H9 (cell line): ENCODE measurements around the gene CDH4. TPM values are rescaled to one million over a fixed set of nuclear protein-coding genes. Genes with fewer than 3 reads are reported as not detected.

Experiments
- DNase-seq: peaks from one replicate; pipeline ENCODE4 v3.0.0-alpha.2; 2017
- H2AFZ ChIP-seq: one replicate; pipeline ENCODE4 v1.6.1; 2013; ENCODE audit warnings: mild to moderate bottlenecking, low read length, control low read depth, moderate library complexity
- H2AK5ac ChIP-seq: 2 replicates; pipeline ENCODE4 v1.6.1; 2013; ENCODE audit warnings: low read length, control low read depth, mixed read lengths; ENCODE audit not compliant: insufficient read length
- H2BK120ac ChIP-seq: one replicate; pipeline ENCODE4 v1.6.1; 2013; ENCODE audit warnings: low read depth, mild to moderate bottlenecking, low read length, control low read depth, inconsistent platforms; ENCODE audit not compliant: poor library complexity, severe bottlenecking
- H2BK12ac ChIP-seq: 2 replicates; pipeline ENCODE4 v1.6.1; 2013; ENCODE audit warnings: low read length, control low read depth, mixed read lengths, low read depth; ENCODE audit not compliant: insufficient read length
- H2BK15ac ChIP-seq: 2 replicates; pipeline ENCODE4 v1.6.1; 2013; ENCODE audit warnings: low read depth, low read length, control low read depth
- H2BK20ac ChIP-seq: one replicate; pipeline ENCODE4 v1.6.1; 2013; ENCODE audit warnings: low read depth, mild to moderate bottlenecking, low read length, control low read depth, inconsistent platforms; ENCODE audit not compliant: poor library complexity, severe bottlenecking
- H2BK5ac ChIP-seq: 2 replicates; pipeline ENCODE4 v1.6.1; 2013; ENCODE audit warnings: low read length, control low read depth, mixed read lengths; ENCODE audit not compliant: insufficient read length
- H3K14ac ChIP-seq: 2 replicates; pipeline ENCODE4 v1.6.1; 2013; ENCODE audit warnings: low read length, control low read depth; ENCODE audit not compliant: insufficient read depth
- H3K18ac ChIP-seq: 2 replicates; pipeline ENCODE4 v1.6.1; 2013; ENCODE audit warnings: low read depth, mild to moderate bottlenecking, mixed read lengths, low read length, control low read depth; ENCODE audit not compliant: insufficient read length
- H3K23ac ChIP-seq: 2 replicates; pipeline ENCODE4 v1.6.1; 2013; ENCODE audit warnings: low read length, control low read depth, mixed read lengths, low read depth; ENCODE audit not compliant: insufficient read length
- H3K23me2 ChIP-seq: 2 replicates; pipeline ENCODE4 v1.6.1; 2013; ENCODE audit warnings: low read depth, mild to moderate bottlenecking, mixed read lengths, low read length, control low read depth; ENCODE audit not compliant: insufficient read length, poor library complexity, severe bottlenecking
- H3K27ac ChIP-seq: 2 replicates; pipeline ENCODE4 v1.5.1; 2013; ENCODE audit warnings: low read length, control low read depth, mixed read lengths, low read depth; ENCODE audit not compliant: insufficient read length
- H3K27me3 ChIP-seq: 2 replicates; pipeline ENCODE4 v1.6.1; 2013; ENCODE audit warnings: low read length, control low read depth, inconsistent platforms; ENCODE audit not compliant: insufficient read depth
- H3K4ac ChIP-seq: 2 replicates; pipeline ENCODE4 v1.6.1; 2013; ENCODE audit warnings: low read depth, mild to moderate bottlenecking, control low read depth, inconsistent platforms, low read length, moderate library complexity
- H3K4me1 ChIP-seq: 2 replicates; pipeline ENCODE4 v1.6.1; 2013; ENCODE audit warnings: low read length, control low read depth, inconsistent platforms; ENCODE audit not compliant: insufficient read depth
- H3K4me2 ChIP-seq: 2 replicates; pipeline ENCODE4 v1.6.1; 2013; ENCODE audit warnings: low read length, control low read depth, mixed read lengths; ENCODE audit not compliant: insufficient read length, insufficient read depth
- H3K56ac ChIP-seq: 2 replicates; pipeline ENCODE4 v1.6.1; 2013; ENCODE audit warnings: low read depth, mild to moderate bottlenecking, mixed read lengths, low read length, control low read depth; ENCODE audit not compliant: insufficient read length
- H3K79me1 ChIP-seq: 2 replicates; pipeline ENCODE4 v1.6.1; 2013; ENCODE audit warnings: low read depth, mild to moderate bottlenecking, moderate library complexity, low read length, control low read depth, inconsistent platforms; ENCODE audit not compliant: insufficient read depth, poor library complexity, severe bottlenecking
- H3K79me2 ChIP-seq: 2 replicates; pipeline ENCODE4 v1.6.1; 2013; ENCODE audit warnings: low read length, control low read depth, inconsistent platforms; ENCODE audit not compliant: insufficient read depth
- H3K9ac ChIP-seq: 2 replicates; pipeline ENCODE4 v1.6.1; 2013; ENCODE audit warnings: low read length, control low read depth, mixed read lengths; ENCODE audit not compliant: insufficient read length; ENCODE audit errors: extremely low read depth
- H3K9me3 ChIP-seq: one replicate; pipeline ENCODE4 v1.6.1; 2013; ENCODE audit warnings: low read depth, low read length, inconsistent platforms; ENCODE audit not compliant: control insufficient read depth
- H3T11ph ChIP-seq: one replicate; pipeline ENCODE4 v1.6.1; 2013; ENCODE audit warnings: mild to moderate bottlenecking, low read length, control low read depth, inconsistent platforms
- H4K20me1 ChIP-seq: one replicate; pipeline ENCODE4 v1.6.1; 2013; ENCODE audit not compliant: control insufficient read depth, insufficient read length, insufficient read depth
- H4K5ac ChIP-seq: 2 replicates; pipeline ENCODE4 v1.6.1; 2013; ENCODE audit warnings: low read depth, mild to moderate bottlenecking, mixed read lengths, low read length, control low read depth; ENCODE audit not compliant: insufficient read length
- H4K8ac ChIP-seq: replicated peaks from 2 replicates; pipeline ENCODE4 v1.6.1; 2013; ENCODE audit warnings: low read length, control low read depth, mixed read lengths, low read depth; ENCODE audit not compliant: insufficient read length
- H4K91ac ChIP-seq: 2 replicates; pipeline ENCODE4 v1.6.1; 2013; ENCODE audit warnings: low read depth, mild to moderate bottlenecking, moderate library complexity, mixed read lengths, low read length, control low read depth; ENCODE audit not compliant: insufficient read length
- H3K27ac Mint-ChIP-seq, 3 experiments: 2 replicates in 2 of 3; 3 replicates in 1 of 3; pipeline ENCODE4 v1.8.0; 2020 to 2021; ENCODE audit warnings: mixed read lengths in 3 of 3, mild to moderate bottlenecking in 1 of 3, moderate library complexity in 1 of 3
- H3K27me3 Mint-ChIP-seq: 2 replicates; pipeline ENCODE4 v1.8.0; 2021; ENCODE audit warnings: low read depth, mild to moderate bottlenecking, moderate library complexity, mixed read lengths
- H3K36me3 Mint-ChIP-seq, 3 experiments: 2 replicates in 2 of 3; 3 replicates in 1 of 3; pipeline ENCODE4 v1.8.0; 2020 to 2021; ENCODE audit warnings: low read depth in 3 of 3, mixed read lengths in 3 of 3; ENCODE audit not compliant: insufficient read depth in 1 of 3
- H3K4me1 Mint-ChIP-seq, 2 experiments: 2 replicates each; pipeline ENCODE4 v1.8.0; 2020; ENCODE audit warnings: mixed read lengths in 2 of 2
- H3K4me3 Mint-ChIP-seq, 2 experiments: 2 replicates in 1 of 2; 3 replicates in 1 of 2; pipeline ENCODE4 v1.8.0; 2020 to 2021; ENCODE audit warnings: mild to moderate bottlenecking in 2 of 2, mixed read lengths in 2 of 2, moderate library complexity in 1 of 2
- H3K9me3 Mint-ChIP-seq, 2 experiments: 2 replicates in 1 of 2; 3 replicates in 1 of 2; pipeline ENCODE4 v1.8.0; 2020; ENCODE audit warnings: mild to moderate bottlenecking in 2 of 2, mixed read lengths in 2 of 2, moderate library complexity in 1 of 2
- WGBS: extraction: QIAGEN DNeasy Blood & Tissue Kit; methylation state at CpG from one replicate; pipeline ENCODE4 v1.1.7; 2013; ENCODE audit warnings: missing lambda C conversion rate, low lambda C conversion rate, mixed read lengths; ENCODE audit not compliant: insufficient read length; ENCODE audit errors: extremely low coverage; 5-methylcytosine and 5-hydroxymethylcytosine counted together
- total RNA-seq: library from RNA; stranded (reverse); gene quantifications from 2 replicates; pipeline ENCODE4 v1.2.1, GENCODE V29; 2021
- TF ChIP-seq, protein P1 (sequence below): fragments of 200-600 bp; sonication (generic); conservative IDR thresholded peaks from 3 replicates; pipeline ENCODE4 v1.8.0; 2021; ENCODE audit warnings: antibody characterized with exemption, mild to moderate bottlenecking

The CDH4 gene
- total RNA-seq, 1 experiment from 2014 or later: 3.0 TPM

DNA sequence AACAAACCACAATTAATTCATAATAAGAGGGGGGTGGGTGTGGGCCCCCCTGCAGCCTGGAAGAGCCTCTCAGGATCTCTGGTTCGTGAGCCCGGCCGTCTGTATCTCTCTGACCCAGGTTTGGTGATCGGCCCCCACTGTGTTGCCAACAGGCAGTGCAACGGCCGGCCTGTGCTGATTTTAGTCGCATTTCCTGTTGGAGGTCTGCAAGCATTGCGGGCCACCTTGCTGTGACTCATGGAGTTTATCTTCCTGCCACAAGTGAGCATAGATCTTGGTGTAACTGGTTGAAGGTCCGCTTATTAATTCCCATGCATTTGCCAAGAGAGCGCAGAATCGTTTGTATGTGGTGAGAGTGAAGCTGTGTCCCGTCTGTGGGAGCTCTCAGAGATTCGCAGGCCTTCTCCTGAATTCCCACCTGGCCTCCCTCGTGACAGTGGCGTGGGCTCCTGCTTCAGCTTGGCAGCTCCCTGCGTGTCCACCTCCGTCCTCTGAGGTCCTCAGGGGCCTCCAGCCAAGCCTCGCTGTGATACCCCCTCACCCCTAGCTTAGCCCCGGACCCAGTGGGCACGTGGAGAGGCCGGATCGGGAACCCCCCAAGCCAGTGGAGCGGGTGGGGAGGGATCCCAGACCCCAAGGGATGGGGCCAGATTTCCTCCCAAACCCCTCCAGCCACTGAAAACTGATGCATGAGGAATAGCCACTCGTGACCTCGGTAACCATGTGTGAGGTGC is 269.8 kb downstream of the CDH4 start:
- H3K79me1 ChIP-seq: no peaks in the 10 kb centered on the region
- H2BK120ac ChIP-seq: no peak overlapping the region
- no peak overlapping the region for H3K23ac ChIP-seq
- no peaks in the 10 kb centered on the region; the same call in 1 of the 2 replicates for H3K27me3 ChIP-seq
- H3K18ac ChIP-seq: no peak overlapping the region
- H3K79me2 ChIP-seq: no peaks in the 10 kb centered on the region
- DNase-seq: no peak
- H3K27ac ChIP-seq: no peak overlapping the region
- Mint-ChIP-seq H3K27me3 (peaks cover 41% of the 10 kb centered on the region), H3K36me3 (no peaks in the 10 kb centered on the region; a peak in 3 of 7 replicates), H3K4me1 (peaks cover 19 to 22% of the 10 kb centered on the region in 2 experiments), H3K4me3 (no peak overlapping the region), H3K27ac (no peak overlapping the region), H3K9me3 (no peaks in the 10 kb centered on the region; a peak in 2 of 5 replicates)
- no peak overlapping the region for H2AFZ ChIP-seq
- no peak overlapping the region for H3T11ph ChIP-seq
- H2AK5ac ChIP-seq: no peak overlapping the region
- no peak overlapping the region for H3K14ac ChIP-seq
- H3K9ac ChIP-seq: no peak overlapping the region
- H3K4ac ChIP-seq: no peak overlapping the region
- no peak overlapping the region for H3K4me2 ChIP-seq
- no peaks in the 10 kb centered on the region for H3K4me1 ChIP-seq
- TF ChIP-seq, protein P1, sequence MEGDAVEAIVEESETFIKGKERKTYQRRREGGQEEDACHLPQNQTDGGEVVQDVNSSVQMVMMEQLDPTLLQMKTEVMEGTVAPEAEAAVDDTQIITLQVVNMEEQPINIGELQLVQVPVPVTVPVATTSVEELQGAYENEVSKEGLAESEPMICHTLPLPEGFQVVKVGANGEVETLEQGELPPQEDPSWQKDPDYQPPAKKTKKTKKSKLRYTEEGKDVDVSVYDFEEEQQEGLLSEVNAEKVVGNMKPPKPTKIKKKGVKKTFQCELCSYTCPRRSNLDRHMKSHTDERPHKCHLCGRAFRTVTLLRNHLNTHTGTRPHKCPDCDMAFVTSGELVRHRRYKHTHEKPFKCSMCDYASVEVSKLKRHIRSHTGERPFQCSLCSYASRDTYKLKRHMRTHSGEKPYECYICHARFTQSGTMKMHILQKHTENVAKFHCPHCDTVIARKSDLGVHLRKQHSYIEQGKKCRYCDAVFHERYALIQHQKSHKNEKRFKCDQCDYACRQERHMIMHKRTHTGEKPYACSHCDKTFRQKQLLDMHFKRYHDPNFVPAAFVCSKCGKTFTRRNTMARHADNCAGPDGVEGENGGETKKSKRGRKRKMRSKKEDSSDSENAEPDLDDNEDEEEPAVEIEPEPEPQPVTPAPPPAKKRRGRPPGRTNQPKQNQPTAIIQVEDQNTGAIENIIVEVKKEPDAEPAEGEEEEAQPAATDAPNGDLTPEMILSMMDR: no peak
- H4K8ac ChIP-seq: no peak overlapping the region
- no peak overlapping the region for H4K91ac ChIP-seq
- H4K20me1 ChIP-seq: no peaks in the 10 kb centered on the region
- WGBS: no CpG with 5 or more reads among the region's 25 CpGs
- no peak overlapping the region for H2BK20ac ChIP-seq
- no peak overlapping the region for H3K56ac ChIP-seq
- no peak overlapping the region for H2BK12ac ChIP-seq
- no peak overlapping the region for H2BK15ac ChIP-seq
- no peaks in the 10 kb centered on the region for H3K9me3 ChIP-seq
- no peak overlapping the region for H4K5ac ChIP-seq
- H3K23me2 ChIP-seq: no peaks in the 10 kb centered on the region
- H2BK5ac ChIP-seq: no peak overlapping the region
